A673 (cell line): Measurements from ENCODE around the gene BMERB1.

Experiments used
- CTCF ChIP-seq: fragments of 300-800, 200-600 bp; sonication (generic); conservative IDR thresholded peaks from 2 replicates; pipeline ENCODE4 v1.5.1; 2017; ENCODE audit warnings: low read depth, mild to moderate bottlenecking, antibody characterized with exemption, low read length, moderate library complexity, mixed read lengths
- EZH2 ChIP-seq: fragments of 200-600 bp; sonication (generic); IDR thresholded peaks from 2 replicates; pipeline ENCODE4 v1.6.1; 2017; ENCODE audit warnings: borderline replicate concordance, low read depth, mild to moderate bottlenecking, mixed read lengths, antibody characterized with exemption, low read length; ENCODE audit not compliant: poor library complexity, severe bottlenecking

- TF ChIP-seq CTCF (no peak), EZH2 (no peak)
Observed at GRCh38 chr16:15535772-15536171, 101.4 kb downstream of the BMERB1 start.
